Activated naive CD4-positive, alpha-beta T cell treated with anti-CD3 and anti-CD28 coated beads, Interleukin-2, amount 50 U/mL, for 24 hours (primary cell): Measurements from ENCODE around the gene SIPA1.
"Not testable (repeated sequence)": the region's sequence is repeated elsewhere in the genome, so short reads cannot be mapped to it uniquely, and the experiment has no call there.

Source experiments
- H3K27ac Mint-ChIP-seq: one replicate; pipeline ENCODE4 v1.8.0; 2021; ENCODE audit warnings: mild to moderate bottlenecking, mixed read lengths
- H3K27me3 Mint-ChIP-seq: one replicate; pipeline ENCODE4 v1.8.0; 2021; ENCODE audit warnings: mixed read lengths
- H3K36me3 Mint-ChIP-seq: one replicate; pipeline ENCODE4 v1.8.0; 2021; ENCODE audit warnings: mixed read lengths
- H3K4me1 Mint-ChIP-seq: one replicate; pipeline ENCODE4 v1.8.0; 2021; ENCODE audit warnings: mixed read lengths
- H3K4me3 Mint-ChIP-seq: one replicate; pipeline ENCODE4 v1.8.0; 2021; ENCODE audit warnings: mild to moderate bottlenecking, mixed read lengths
- H3K9me3 Mint-ChIP-seq: one replicate; pipeline ENCODE4 v1.8.0; 2021; ENCODE audit warnings: mixed read lengths

The SIPA1 gene

DNA sequence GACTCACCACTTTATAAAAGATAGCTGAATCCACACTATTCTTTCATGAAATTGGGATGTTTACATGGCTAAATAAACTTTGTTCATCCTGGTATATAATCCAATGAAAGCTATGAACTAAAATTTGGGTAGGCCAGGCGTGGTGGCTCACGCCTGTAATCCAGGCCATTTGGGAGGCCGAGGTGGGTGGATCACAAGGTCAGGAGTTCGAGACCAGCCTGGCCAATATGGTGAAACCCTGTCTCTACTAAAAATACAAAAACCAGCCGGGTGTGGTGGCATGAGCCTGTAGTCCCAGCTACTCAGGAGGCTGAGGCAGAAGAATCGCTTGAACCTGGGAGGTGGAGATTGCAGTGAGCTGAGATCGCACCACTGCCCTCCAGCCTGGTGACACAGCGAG, 53.9 kb downstream of the SIPA1 start:
- not testable (repeated sequence) for H3K4me3 Mint-ChIP-seq, H3K36me3 Mint-ChIP-seq, H3K4me1 Mint-ChIP-seq, H3K27me3 Mint-ChIP-seq, H3K27ac Mint-ChIP-seq, H3K9me3 Mint-ChIP-seq

DNA sequence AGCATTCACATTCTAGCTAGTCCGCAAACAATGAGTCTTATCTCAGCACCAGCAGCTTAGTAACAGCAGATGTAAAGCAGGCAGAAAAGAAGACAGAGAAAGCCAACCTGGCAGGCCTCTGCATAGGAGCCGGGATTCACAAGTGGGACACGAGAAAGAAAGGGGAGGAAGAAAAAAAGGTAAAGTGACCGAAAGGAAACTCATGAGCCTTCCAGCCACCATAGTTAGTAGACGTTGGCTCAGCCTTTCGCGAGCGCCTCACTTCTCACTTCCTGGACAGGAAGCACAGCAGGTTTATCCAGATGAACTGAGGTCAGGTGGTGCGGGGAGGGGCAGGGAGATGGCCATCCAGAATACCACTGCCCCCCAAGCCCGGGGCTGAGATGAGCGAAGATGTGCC, 54.5 kb downstream of the SIPA1 start:
- H3K4me1 Mint-ChIP-seq, result no peaks in the 10 kb centered on the region
- H3K36me3 Mint-ChIP-seq, result no peaks in the 10 kb centered on the region
- no peaks in the 10 kb centered on the region for H3K9me3 Mint-ChIP-seq
- H3K27me3 Mint-ChIP-seq, result no peaks in the 10 kb centered on the region
- no peak overlapping the region for H3K4me3 Mint-ChIP-seq
- no peak overlapping the region for H3K27ac Mint-ChIP-seq

DNA sequence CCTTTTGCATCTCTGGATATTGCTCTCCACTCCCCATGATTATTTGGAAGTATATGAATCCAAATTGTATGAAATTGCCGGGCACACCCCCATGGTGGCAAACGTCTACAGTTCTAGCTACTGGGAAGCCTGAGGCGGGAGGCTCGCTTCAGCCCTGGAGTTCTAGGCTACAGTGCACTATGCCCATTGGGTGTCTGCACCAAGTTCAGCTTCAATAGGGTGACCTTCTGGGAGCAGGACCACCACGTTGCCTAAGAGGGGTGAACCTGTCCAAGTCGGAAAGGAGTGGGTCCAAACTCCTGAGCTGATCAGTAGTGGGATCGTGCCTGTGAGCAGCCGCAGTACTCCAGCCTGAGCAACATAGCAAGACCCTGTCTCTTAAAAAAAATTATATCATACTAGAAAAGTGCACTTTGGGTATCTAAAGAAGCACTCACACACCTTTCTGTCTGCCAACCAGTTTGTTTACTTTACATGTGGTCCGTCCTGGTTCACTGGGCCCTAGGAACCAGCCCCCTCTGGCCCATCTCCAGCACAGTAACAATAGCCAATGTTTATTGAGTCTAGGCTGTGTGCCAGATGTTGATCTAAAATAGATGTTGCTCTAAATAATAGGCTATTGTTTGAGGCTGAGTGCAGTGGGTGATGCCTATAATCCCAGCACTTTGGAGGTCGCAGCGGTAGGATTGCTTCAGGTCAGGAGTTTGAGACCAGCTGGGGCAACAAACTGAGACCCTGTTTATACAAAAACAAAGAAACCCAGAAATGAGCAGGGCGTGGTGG, 57.7 kb downstream of the SIPA1 start:
- no peak overlapping the region for H3K4me3 Mint-ChIP-seq
- no peaks in the 10 kb centered on the region for H3K4me1 Mint-ChIP-seq
- H3K9me3 Mint-ChIP-seq, result no peaks in the 10 kb centered on the region
- no peaks in the 10 kb centered on the region for H3K36me3 Mint-ChIP-seq
- no peaks in the 10 kb centered on the region for H3K27me3 Mint-ChIP-seq
- H3K27ac Mint-ChIP-seq, result no peak overlapping the region

GRCh38 chr11:65696802-65697552, 59.1 kb downstream of the SIPA1 start:
- Mint-ChIP-seq H3K9me3 (no peaks in the 10 kb centered on the region), H3K27ac (peak overlapping the region; percentile 35), H3K4me1 (no peaks in the 10 kb centered on the region), H3K4me3 (no peak overlapping the region), H3K36me3 (no peaks in the 10 kb centered on the region), H3K27me3 (no peaks in the 10 kb centered on the region)

DNA sequence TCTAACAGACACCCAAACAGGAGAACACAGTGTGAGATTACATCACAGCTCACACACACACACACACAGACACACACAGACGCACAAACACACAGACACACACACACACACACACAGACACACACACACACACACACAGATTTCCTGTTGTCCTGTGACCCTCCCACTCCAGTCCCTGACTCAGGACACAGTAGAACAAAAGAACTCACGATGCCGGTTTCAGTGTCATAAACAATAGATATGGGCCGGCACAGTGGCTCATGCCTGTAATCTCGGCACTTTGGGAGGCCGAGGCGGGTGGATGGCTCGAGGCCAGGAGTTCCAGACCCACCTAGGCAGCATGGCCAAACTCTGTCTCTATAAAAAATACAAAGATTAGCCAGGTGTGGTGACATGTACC, 60.3 kb downstream of the SIPA1 start:
- Mint-ChIP-seq H3K9me3 (no peaks in the 10 kb centered on the region), H3K4me1 (no peaks in the 10 kb centered on the region), H3K27ac (peak overlapping the region; percentile 19), H3K4me3 (no peak overlapping the region), H3K27me3 (no peaks in the 10 kb centered on the region), H3K36me3 (no peaks in the 10 kb centered on the region)

- H3K27me3 Mint-ChIP-seq, result peaks cover under 1% of the 10 kb centered on the region
- H3K36me3 Mint-ChIP-seq, result no peaks in the 10 kb centered on the region
- no peaks in the 10 kb centered on the region for H3K4me1 Mint-ChIP-seq
- no peak overlapping the region for H3K27ac Mint-ChIP-seq
- no peak overlapping the region for H3K4me3 Mint-ChIP-seq
- H3K9me3 Mint-ChIP-seq, result no peaks in the 10 kb centered on the region
Observed at GRCh38 chr11:65699306-65699705, 61.4 kb downstream of the SIPA1 start.

DNA sequence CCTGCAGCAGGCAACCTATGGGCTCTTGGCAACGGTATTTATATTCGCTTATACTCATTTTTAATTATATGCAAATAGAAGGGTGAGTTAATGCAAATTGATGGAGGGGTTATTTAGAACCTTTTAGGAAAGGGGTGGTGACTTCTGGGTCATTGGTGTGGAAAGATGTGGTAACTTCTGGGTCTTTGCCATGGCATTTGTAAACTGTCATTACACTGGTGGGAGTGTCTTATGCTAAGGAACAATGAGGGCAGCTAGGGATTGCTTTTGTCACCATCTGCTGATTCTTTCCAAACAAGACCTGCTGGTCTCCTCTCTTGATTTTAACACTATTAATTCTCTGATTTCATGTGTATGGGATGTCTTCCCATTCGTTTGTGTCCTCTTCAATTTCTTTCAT, 62.5 kb downstream of the SIPA1 start:
- Mint-ChIP-seq H3K27ac (no peak overlapping the region), H3K9me3 (no peaks in the 10 kb centered on the region), H3K4me3 (no peak overlapping the region), H3K4me1 (no peaks in the 10 kb centered on the region), H3K27me3 (peaks cover 1% of the 10 kb centered on the region), H3K36me3 (no peaks in the 10 kb centered on the region)
